ENCODE measurements around the gene CADM1. TPM values are rescaled to one million over a fixed set of nuclear protein-coding genes. Genes with fewer than 3 reads are reported as not detected.

CADM1 gene
- total RNA-seq, 2 donors from 2014 or later: 49.6 to 137 TPM

DNA sequence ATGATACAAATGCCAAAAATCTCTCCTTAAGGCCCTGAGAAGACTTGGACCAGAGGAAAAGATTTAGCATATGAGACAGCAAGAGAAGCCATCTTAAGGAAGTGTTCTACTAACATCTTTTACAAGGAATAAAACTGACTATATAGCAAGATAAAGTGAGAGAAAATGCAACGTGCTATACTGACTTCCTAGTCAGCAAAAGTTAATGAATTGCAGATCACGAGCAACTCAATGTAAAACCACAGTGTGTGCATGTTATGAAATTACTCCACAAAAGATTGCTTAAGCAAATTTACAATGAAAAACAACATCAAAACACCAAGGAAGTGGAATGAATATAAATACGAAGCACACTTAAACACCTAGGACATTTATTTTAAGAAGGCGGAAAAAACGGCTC lies 187.5 kb downstream of the CADM1 start:
- H3K4me3 ChIP-seq: no peak overlapping the region
- no peaks in the 10 kb centered on the region for H3K4me1 ChIP-seq (replicated peaks)
- WGBS: 80% methylated on average over 5 of the region's 5 CpGs
- TF ChIP-seq, protein P1, sequence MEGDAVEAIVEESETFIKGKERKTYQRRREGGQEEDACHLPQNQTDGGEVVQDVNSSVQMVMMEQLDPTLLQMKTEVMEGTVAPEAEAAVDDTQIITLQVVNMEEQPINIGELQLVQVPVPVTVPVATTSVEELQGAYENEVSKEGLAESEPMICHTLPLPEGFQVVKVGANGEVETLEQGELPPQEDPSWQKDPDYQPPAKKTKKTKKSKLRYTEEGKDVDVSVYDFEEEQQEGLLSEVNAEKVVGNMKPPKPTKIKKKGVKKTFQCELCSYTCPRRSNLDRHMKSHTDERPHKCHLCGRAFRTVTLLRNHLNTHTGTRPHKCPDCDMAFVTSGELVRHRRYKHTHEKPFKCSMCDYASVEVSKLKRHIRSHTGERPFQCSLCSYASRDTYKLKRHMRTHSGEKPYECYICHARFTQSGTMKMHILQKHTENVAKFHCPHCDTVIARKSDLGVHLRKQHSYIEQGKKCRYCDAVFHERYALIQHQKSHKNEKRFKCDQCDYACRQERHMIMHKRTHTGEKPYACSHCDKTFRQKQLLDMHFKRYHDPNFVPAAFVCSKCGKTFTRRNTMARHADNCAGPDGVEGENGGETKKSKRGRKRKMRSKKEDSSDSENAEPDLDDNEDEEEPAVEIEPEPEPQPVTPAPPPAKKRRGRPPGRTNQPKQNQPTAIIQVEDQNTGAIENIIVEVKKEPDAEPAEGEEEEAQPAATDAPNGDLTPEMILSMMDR (IDR thresholded peaks at IDR 0.05): no peak
- TF ChIP-seq POLR2A (IDR thresholded peaks at IDR 0.05) (no peak), POLR2AphosphoS5 (IDR thresholded peaks at IDR 0.05) (no peak)
- no peaks in the 10 kb centered on the region for H3K9me3 ChIP-seq
- no peaks in the 10 kb centered on the region for H3K36me3 ChIP-seq
- intact Hi-C loops (cut with DNase I): no loop called here
- no peak overlapping the region for H3K27ac ChIP-seq
- no peak for DNase-seq (ENCODE audit: low spot score)
- no peaks in the 10 kb centered on the region for H3K27me3 ChIP-seq (replicated peaks; ENCODE audit: insufficient read depth)

DNA sequence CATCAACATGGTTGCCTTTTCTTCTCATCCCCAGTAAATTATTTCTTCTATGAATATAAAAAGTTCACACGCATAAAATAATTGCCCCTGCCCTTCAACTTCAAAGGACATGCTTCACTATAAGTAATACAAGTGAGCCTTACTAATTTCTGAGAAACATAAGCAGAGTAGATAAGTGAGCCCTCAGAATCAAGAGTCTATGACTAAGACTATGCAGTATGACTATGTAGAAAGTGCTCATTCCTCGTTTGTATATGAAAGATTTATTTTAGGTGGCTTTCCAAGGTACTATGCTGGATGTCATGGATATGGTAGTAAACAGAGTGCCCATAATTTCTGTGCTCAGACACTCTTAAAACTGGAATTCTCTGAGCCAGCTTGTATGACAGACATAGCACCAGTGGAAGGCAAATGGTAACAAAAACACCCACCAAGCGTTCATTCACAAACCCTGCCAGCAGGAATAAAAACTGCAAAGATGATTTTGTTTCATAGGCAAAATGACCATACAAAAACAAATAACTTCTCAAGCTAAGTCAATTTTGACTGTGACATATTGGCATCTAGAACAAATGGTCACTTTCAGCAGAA lies 189.8 kb downstream of the CADM1 start:
- no peak overlapping the region for H3K4me3 ChIP-seq
- H3K27me3 ChIP-seq (replicated peaks; ENCODE audit: insufficient read depth): no peaks in the 10 kb centered on the region
- TF ChIP-seq, protein P1 (IDR thresholded peaks at IDR 0.05): no peak
- no peak for TF ChIP-seq POLR2A (IDR thresholded peaks at IDR 0.05)
- no peak for TF ChIP-seq POLR2AphosphoS5 (IDR thresholded peaks at IDR 0.05)
- H3K4me1 ChIP-seq (replicated peaks): no peaks in the 10 kb centered on the region
- no peak for DNase-seq (ENCODE audit: low spot score)
- H3K36me3 ChIP-seq: no peaks in the 10 kb centered on the region
- H3K27ac ChIP-seq: no peak overlapping the region
- no peaks in the 10 kb centered on the region for H3K9me3 ChIP-seq
- intact Hi-C loops (cut with DNase I): no loop called here
- WGBS: 76% methylated on average over 3 of the region's 3 CpGs

DNA sequence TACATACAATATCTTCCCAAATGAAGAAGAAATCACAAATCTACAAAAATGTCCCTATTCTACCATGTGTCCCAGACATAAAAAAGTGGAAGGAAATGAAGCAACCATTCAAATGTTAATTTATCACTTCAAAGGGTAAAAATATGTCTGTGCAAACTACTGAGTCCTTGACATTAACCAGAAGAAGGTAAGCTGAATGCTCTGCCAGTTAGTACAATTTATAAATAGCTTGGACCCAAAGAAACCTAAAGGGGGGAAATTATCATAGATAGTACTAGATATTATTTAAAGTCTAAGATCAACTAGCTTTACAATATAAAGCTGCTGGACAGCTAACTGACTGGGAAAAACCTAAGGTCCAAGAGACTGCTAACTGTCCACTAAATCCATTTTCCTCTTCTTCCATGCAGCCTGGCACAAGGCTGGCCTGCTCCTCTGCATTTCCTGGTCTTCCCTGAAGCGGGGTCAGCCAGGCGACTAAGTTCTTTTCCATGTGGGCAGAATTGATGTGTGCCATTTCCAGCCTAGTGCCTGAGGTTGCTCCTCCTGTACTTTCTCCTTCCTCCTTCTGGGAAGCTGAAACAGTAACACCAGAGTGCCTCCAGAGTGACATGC lies 190.9 kb downstream of the CADM1 start:
- Histone ChIP-seq H3K27me3 (replicated peaks; ENCODE audit: insufficient read depth) (no peaks in the 10 kb centered on the region), H3K9me3 (no peaks in the 10 kb centered on the region), H3K4me3 (no peak overlapping the region), H3K27ac (no peak overlapping the region), H3K4me1 (replicated peaks) (no peaks in the 10 kb centered on the region), H3K36me3 (no peaks in the 10 kb centered on the region)
- intact Hi-C loops (cut with DNase I): no loop called here
- no peak for DNase-seq (ENCODE audit: low spot score)
- no peak for TF ChIP-seq POLR2AphosphoS5 (IDR thresholded peaks at IDR 0.05)
- TF ChIP-seq, protein P1 (IDR thresholded peaks at IDR 0.05): no peak
- no peak for TF ChIP-seq POLR2A (IDR thresholded peaks at IDR 0.05)
- 90% methylated on average over 2 of the region's 2 CpGs for WGBS

DNA sequence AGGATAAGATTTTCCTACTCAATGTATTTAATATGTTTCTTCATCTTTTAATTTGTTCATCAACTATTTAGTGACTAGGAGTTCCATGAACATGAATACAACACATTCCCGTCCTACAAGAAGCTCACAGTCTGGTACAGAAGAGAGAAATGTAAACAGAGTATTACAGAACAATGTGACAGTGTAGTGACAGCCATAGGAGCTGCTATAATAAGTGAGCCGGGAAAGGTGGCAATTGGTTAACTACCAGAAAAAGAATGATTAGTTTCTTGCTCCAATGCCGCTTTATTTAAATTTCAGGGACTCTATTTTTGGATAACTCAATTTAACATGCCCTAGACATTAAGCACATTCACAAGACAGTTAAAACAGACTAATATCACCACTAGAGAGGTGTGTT lies 192.3 kb downstream of the CADM1 start:
- H3K27me3 ChIP-seq (replicated peaks; ENCODE audit: insufficient read depth): no peaks in the 10 kb centered on the region
- H3K4me3 ChIP-seq: no peak overlapping the region
- DNase-seq (ENCODE audit: low spot score): no peak
- no peaks in the 10 kb centered on the region for H3K9me3 ChIP-seq
- intact Hi-C loops (cut with DNase I): no loop called here
- H3K4me1 ChIP-seq (replicated peaks): no peaks in the 10 kb centered on the region
- no peak overlapping the region for H3K27ac ChIP-seq
- H3K36me3 ChIP-seq: no peaks in the 10 kb centered on the region
- TF ChIP-seq POLR2AphosphoS5 (IDR thresholded peaks at IDR 0.05) (no peak), POLR2A (IDR thresholded peaks at IDR 0.05) (no peak)
- TF ChIP-seq, protein P1 (IDR thresholded peaks at IDR 0.05): no peak
- 94% methylated on average over 3 of the region's 3 CpGs for WGBS

DNA sequence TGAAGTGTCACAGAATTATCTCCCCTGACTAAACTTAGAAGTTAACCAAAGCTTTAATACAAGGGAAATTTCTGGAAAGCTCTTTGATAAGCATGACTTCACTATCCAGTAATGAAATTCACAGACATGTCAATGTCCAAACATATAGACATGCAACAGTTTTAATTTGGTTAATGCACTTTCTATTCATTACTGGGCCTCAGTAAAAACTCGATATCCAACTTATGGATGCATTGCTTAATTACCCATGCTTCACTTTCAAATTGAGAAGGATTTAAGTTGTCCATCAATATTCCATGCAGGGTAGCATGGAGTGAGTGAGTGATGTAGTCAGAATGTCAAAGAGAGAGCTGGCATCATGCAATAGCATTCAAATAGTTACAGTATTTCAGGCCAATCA lies 197.5 kb downstream of the CADM1 start:
- no peaks in the 10 kb centered on the region for H3K27me3 ChIP-seq (replicated peaks; ENCODE audit: insufficient read depth)
- intact Hi-C loops (cut with DNase I): no loop called here
- DNase-seq (ENCODE audit: low spot score): no peak
- H3K36me3 ChIP-seq: no peaks in the 10 kb centered on the region
- H3K4me3 ChIP-seq: no peak overlapping the region
- TF ChIP-seq POLR2AphosphoS5 (IDR thresholded peaks at IDR 0.05): no peak
- TF ChIP-seq POLR2A (IDR thresholded peaks at IDR 0.05): no peak
- TF ChIP-seq, protein P1 (IDR thresholded peaks at IDR 0.05): no peak
- H3K4me1 ChIP-seq (replicated peaks): no peaks in the 10 kb centered on the region
- no peak overlapping the region for H3K27ac ChIP-seq
- 95% methylated on average over 1 of the region's 1 CpG for WGBS
- no peaks in the 10 kb centered on the region for H3K9me3 ChIP-seq

All from prostate gland (tissue), 2 donors.